Right lobe of liver (tissue), 6 donors: Measurements from ENCODE around the gene DIS3L2. TPM values are rescaled to one million over a fixed set of nuclear protein-coding genes. Genes with fewer than 3 reads are reported as not detected.
A peak's percentile ranks its signal among the peaks of the same experiment; 100 is the strongest.

Experiments used
- ATAC-seq, 4 donors: fragments of 200-7000 bp; cut with Tn5 transposase; one replicate each; pipeline ENCODE4 v1.9.1; 2020; ENCODE audit warnings: mild to moderate bottlenecking in 4 of 4, moderate library complexity in 4 of 4
- DNase-seq, 3 donors: peaks; one replicate each; pipeline ENCODE4 v3.0.0-alpha.2; 2020
- H3K27ac ChIP-seq, 3 donors: fragments of 200-600 bp; one replicate each; pipeline ENCODE4 v1.8.0; 2022
- H3K27me3 ChIP-seq, 2 donors: fragments of 200-600 bp; one replicate each; pipeline ENCODE4 v1.8.0; 2022
- H3K36me3 ChIP-seq, 4 donors: fragments of 200-600 bp; sonication (generic) in 1 of 4; one replicate each; pipeline versions ENCODE4 v1.5.1 to v1.8.0; 2017 to 2022; ENCODE audit warnings: control low read depth in 1 of 4
- H3K4me1 ChIP-seq, 4 donors: fragments of 200-600 bp; sonication (generic) in 1 of 4; one replicate each; pipeline versions ENCODE4 v1.5.1 to v1.8.0; 2017 to 2022; ENCODE audit warnings: control low read depth in 1 of 4
- H3K4me3 ChIP-seq, 3 donors: fragments of 200-600 bp; one replicate each; pipeline ENCODE4 v1.8.0; 2022
- H3K9me3 ChIP-seq, 4 donors: fragments of 200-600 bp; sonication (generic) in 1 of 4; one replicate each; pipeline versions ENCODE4 v1.5.1 to v1.8.0; 2017 to 2022; ENCODE audit warnings: control low read depth in 1 of 4
- CTCF ChIP-seq, 4 donors: fragments of 200-600 bp in 3 of 4; fragments of 450-650 bp in 1 of 4; IDR thresholded peaks; one replicate each; pipeline versions ENCODE4 v1.5.1 to v1.8.0; 2016 to 2022; ENCODE audit warnings: antibody characterized with exemption in 4 of 4, mild to moderate bottlenecking in 2 of 4
- POLR2A ChIP-seq: fragments of 450-650 bp; IDR thresholded peaks from one replicate; pipeline ENCODE4 v1.6.1; 2017; ENCODE audit warnings: antibody characterized with exemption, mild to moderate bottlenecking
- WGBS: methylation state at CpG from one replicate; pipeline ENCODE4 v1.1.6; 2018; ENCODE audit warnings: low coverage, low lambda C conversion rate; ENCODE audit not compliant: insufficient coverage; ENCODE audit errors: missing lambda C conversion rate; 5-methylcytosine and 5-hydroxymethylcytosine counted together
- intact Hi-C, 2 donors: fragments of 100-400 bp; cut with DNase I; formaldehyde crosslinking; loops; one replicate each; pipeline versions ENCODE4 v1.11.2 to v1.14.1; 2022
- total RNA-seq, 6 experiments: library from RNA; depleted of rRNA in 2 of 6; stranded (reverse); fragments of >200 nt in 2 of 6; fragmentation: NEBNext Ultra II Directional in 3 of 6; extraction: Animal tissue kit (Norgen Biotek cat#: 25700) in 3 of 6; gene quantifications; one replicate each; pipeline versions ENCODE4 v1.1.0 to v1.2.4, GENCODE V29; 2016 to 2023
- donor health status: DM: no; HTN: yes; CAD: no.
- donor health status: DM: no; HTN: no; CAD: no.
- donor health status: DM: no; HTN: no; CAD: no.
- donor health status: DM: no; HTN: yes; CAD: no.
- donor health status: DM: no; HTN: yes; CAD: no.

The DIS3L2 gene
- total RNA-seq, 6 experiments from 2014 or later, result 8.1 to 22.3 (median 16.7) TPM

- Histone ChIP-seq H3K4me1 (peaks cover 0 to 1% (median 0%) of the 10 kb centered on the region in 4 donors), H3K27me3 (no peaks in the 10 kb centered on the region), H3K9me3 (no peaks in the 10 kb centered on the region), H3K4me3 (no peak overlapping the region), H3K27ac (no peak overlapping the region), H3K36me3 (no peaks in the 10 kb centered on the region)
- intact Hi-C loops, result no loop called here
- DNase-seq (no peak), ATAC-seq (no peak)
- TF ChIP-seq CTCF (IDR thresholded peaks at IDR 0.05) (no peak), POLR2A (no peak)
Observed at GRCh38 chr2:232120911-232121310, 159.4 kb downstream of the DIS3L2 start.

- Histone ChIP-seq H3K4me1 (peaks cover 0 to 17% (median 5%) of the 10 kb centered on the region in 4 donors), H3K27ac (no peak overlapping the region), H3K4me3 (no peak overlapping the region), H3K9me3 (no peaks in the 10 kb centered on the region), H3K27me3 (no peaks in the 10 kb centered on the region), H3K36me3 (no peaks in the 10 kb centered on the region)
- intact Hi-C loops, result no loop called here
- no peak for TF ChIP-seq CTCF (IDR thresholded peaks at IDR 0.05)
- no peak for TF ChIP-seq POLR2A
- no peak for ATAC-seq
- DNase-seq, result no peak
- 88% methylated on average over 1 of the region's 1 CpG for WGBS
Observed at GRCh38 chr2:232124309-232124708, 162.8 kb downstream of the DIS3L2 start.

GRCh38 chr2:232126301-232127099, 165.0 kb downstream of the DIS3L2 start:
- intact Hi-C loops, result no loop called here
- H3K4me3 ChIP-seq, result no peak overlapping the region
- H3K9me3 ChIP-seq, result no peaks in the 10 kb centered on the region
- DNase-seq (no peak), ATAC-seq (peak in 1 of 4 donors; percentile 66)
- 93% methylated on average over 3 of the region's 5 CpGs for WGBS
- no peak overlapping the region for H3K27ac ChIP-seq
- H3K4me1 ChIP-seq, result peaks cover 0 to 17% (median 5%) of the 10 kb centered on the region in 4 donors
- TF ChIP-seq CTCF (IDR thresholded peaks at IDR 0.05), result no peak
- H3K27me3 ChIP-seq, result no peaks in the 10 kb centered on the region
- H3K36me3 ChIP-seq, result no peaks in the 10 kb centered on the region

GRCh38 chr2:232129483-232129882, 168.0 kb downstream of the DIS3L2 start:
- Histone ChIP-seq H3K4me1 (peaks cover 0 to 17% (median 5%) of the 10 kb centered on the region in 4 donors), H3K4me3 (no peak overlapping the region), H3K9me3 (no peaks in the 10 kb centered on the region), H3K27me3 (no peaks in the 10 kb centered on the region), H3K27ac (peak overlapping the region in 2 of 3 donors; percentile 23 to 51), H3K36me3 (peaks cover 0 to 6% (median 0%) of the 10 kb centered on the region in 4 donors)
- intact Hi-C loops, result no loop called here
- WGBS, result 18% methylated on average over 4 of the region's 4 CpGs
- DNase-seq (peak in 1 of 3 donors; percentile 49), ATAC-seq (peak; percentile 89 to 93 (median 92))
- no peak for TF ChIP-seq POLR2A

- TF ChIP-seq CTCF (IDR thresholded peaks at IDR 0.05) (no peak), POLR2A (no peak)
- no peak overlapping the region for H3K27ac ChIP-seq
- 64% methylated on average over 3 of the region's 3 CpGs for WGBS
- H3K4me1 ChIP-seq, result peaks cover 0 to 10% (median 4%) of the 10 kb centered on the region in 4 donors
- no peaks in the 10 kb centered on the region for H3K27me3 ChIP-seq
- H3K36me3 ChIP-seq, result peaks cover 0 to 6% (median 0%) of the 10 kb centered on the region in 4 donors
- H3K4me3 ChIP-seq, result no peak overlapping the region
- H3K9me3 ChIP-seq, result no peaks in the 10 kb centered on the region
- ATAC-seq (no peak), DNase-seq (no peak)
- intact Hi-C loops, result loop anchor here in 1 of 2 donors (10.0 kb wide), 1 partner anchor 207 kb away; the partner anchor contains the start of gene NPPC
Observed at GRCh38 chr2:232132181-232132580, 170.7 kb downstream of the DIS3L2 start.
